Measurements from ENCODE around the gene UBE2S. TPM values are rescaled to one million over a fixed set of nuclear protein-coding genes. Genes with fewer than 3 reads are reported as not detected.

The UBE2S gene
- polyA plus RNA-seq, 1 donor (not counting 4 experiments of a cell fraction or from before 2014, with no cell fraction given): 31.8 TPM

DNA sequence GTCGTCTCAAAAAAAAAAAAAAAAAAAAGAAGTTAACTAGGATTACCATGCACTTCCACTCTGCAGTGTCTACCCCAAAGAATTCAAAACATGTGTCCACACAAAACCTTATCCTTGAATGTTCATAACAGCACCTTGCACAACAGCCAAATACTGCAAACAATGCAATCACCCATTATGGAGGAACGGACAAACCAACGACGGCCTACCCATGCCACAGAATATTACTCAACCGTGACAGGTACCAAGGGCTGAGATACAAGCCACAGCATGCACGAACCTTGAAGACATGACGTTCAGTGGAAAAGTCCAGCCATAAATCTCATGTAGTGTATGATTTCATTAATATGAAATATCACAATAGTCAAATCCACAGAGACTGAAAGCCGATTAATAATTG, 38.5 kb upstream of the UBE2S start:
- dilution Hi-C loops (cut with MboI; ENCODE audit: extremely low pct_ligation_motif_present, low sequenced_read_pairs): no loop called here
- peaks cover 5% of the 10 kb centered on the region for H4K20me1 ChIP-seq (ENCODE audit: control insufficient read depth, extremely low read depth, insufficient read depth, low read length)
- DNase-seq (ENCODE audit: low read depth, low spot score) (peak; percentile 66), FAIRE-seq (peak; percentile 81)
- H3K79me2 ChIP-seq (ENCODE audit: control insufficient read depth, insufficient read depth, low read length): no peaks in the 10 kb centered on the region
- no peaks in the 10 kb centered on the region for H3K9me1 ChIP-seq (ENCODE audit: control insufficient read depth, extremely low read depth, insufficient read depth, low read length)
- H3K9ac ChIP-seq (ENCODE audit: control insufficient read depth, extremely low read depth, insufficient read depth, low read length): no peak overlapping the region
- H3K27me3 ChIP-seq (ENCODE audit: control insufficient read depth, extremely low read depth, insufficient read depth, low read length): peaks cover 56% of the 10 kb centered on the region
- H3K9me3 ChIP-seq (ENCODE audit: control insufficient read depth, low read depth, low read length): no peaks in the 10 kb centered on the region
- H3K4me2 ChIP-seq (ENCODE audit: control insufficient read depth, extremely low read depth, insufficient read depth, low read depth, low read length): peak overlapping the region; percentile 67
- peaks cover 28% of the 10 kb centered on the region for H3K4me1 ChIP-seq (ENCODE audit: control insufficient read depth, extremely low read depth, insufficient read depth, low read length)
- H2AFZ ChIP-seq (ENCODE audit: control insufficient read depth, low read length): no peak overlapping the region
- no peak for TF ChIP-seq EZH2 (IDR thresholded peaks at IDR 0.05; ENCODE audit: low read length)
- TF ChIP-seq, protein P1, sequence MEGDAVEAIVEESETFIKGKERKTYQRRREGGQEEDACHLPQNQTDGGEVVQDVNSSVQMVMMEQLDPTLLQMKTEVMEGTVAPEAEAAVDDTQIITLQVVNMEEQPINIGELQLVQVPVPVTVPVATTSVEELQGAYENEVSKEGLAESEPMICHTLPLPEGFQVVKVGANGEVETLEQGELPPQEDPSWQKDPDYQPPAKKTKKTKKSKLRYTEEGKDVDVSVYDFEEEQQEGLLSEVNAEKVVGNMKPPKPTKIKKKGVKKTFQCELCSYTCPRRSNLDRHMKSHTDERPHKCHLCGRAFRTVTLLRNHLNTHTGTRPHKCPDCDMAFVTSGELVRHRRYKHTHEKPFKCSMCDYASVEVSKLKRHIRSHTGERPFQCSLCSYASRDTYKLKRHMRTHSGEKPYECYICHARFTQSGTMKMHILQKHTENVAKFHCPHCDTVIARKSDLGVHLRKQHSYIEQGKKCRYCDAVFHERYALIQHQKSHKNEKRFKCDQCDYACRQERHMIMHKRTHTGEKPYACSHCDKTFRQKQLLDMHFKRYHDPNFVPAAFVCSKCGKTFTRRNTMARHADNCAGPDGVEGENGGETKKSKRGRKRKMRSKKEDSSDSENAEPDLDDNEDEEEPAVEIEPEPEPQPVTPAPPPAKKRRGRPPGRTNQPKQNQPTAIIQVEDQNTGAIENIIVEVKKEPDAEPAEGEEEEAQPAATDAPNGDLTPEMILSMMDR (optimal IDR thresholded peaks at IDR 0.05 in 1 of 3, IDR thresholded peaks at IDR 0.05 in 1 of 3, conservative IDR thresholded peaks at IDR 0.05 in 1 of 3; ENCODE audit: extremely low read depth in 1 of 3, insufficient read depth in 2 of 3, low read length in 3 of 3): no peak
- H3K4me3 ChIP-seq (ENCODE audit: control insufficient read depth in 2 of 3, extremely low read depth in 1 of 3, insufficient read depth in 2 of 3, low read depth in 1 of 3, low read length in 3 of 3): no peak overlapping the region
- no peaks in the 10 kb centered on the region for H3K36me3 ChIP-seq (ENCODE audit: control insufficient read depth in 2 of 2, extremely low read depth in 1 of 2, insufficient read depth in 2 of 2, low read length in 2 of 2)
- H3K27ac ChIP-seq (ENCODE audit: control insufficient read depth, insufficient read depth, low read length): no peak overlapping the region

DNA sequence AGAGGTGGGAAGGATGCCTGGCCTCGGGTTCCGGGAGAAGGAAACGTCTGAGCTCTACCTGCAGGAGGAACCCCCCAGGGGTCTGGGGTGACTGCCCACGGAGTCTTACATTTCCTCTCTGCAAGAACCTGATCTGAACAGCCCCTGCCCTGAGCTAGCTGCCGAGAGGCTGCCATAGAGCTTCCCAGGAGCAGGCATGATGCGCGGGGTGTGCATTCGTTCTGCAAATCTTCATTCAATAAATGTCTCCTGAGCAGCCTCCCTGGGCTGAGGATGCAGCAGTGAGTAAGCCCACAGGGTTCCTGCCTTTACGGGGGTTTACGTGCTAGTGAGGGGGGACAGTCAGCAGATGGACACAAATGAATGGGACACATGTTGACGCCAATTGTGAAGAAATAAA, 37.1 kb upstream of the UBE2S start:
- dilution Hi-C loops (cut with MboI; ENCODE audit: extremely low pct_ligation_motif_present, low sequenced_read_pairs): no loop called here
- TF ChIP-seq, protein P1 (optimal IDR thresholded peaks at IDR 0.05 in 1 of 3, IDR thresholded peaks at IDR 0.05 in 1 of 3, conservative IDR thresholded peaks at IDR 0.05 in 1 of 3; ENCODE audit: extremely low read depth in 1 of 3, insufficient read depth in 2 of 3, low read length in 3 of 3): no peak
- no peak for TF ChIP-seq EZH2 (IDR thresholded peaks at IDR 0.05; ENCODE audit: low read length)
- Histone ChIP-seq H3K4me1 (ENCODE audit: control insufficient read depth, extremely low read depth, insufficient read depth, low read length) (peaks cover 28% of the 10 kb centered on the region), H3K9me1 (ENCODE audit: control insufficient read depth, extremely low read depth, insufficient read depth, low read length) (no peaks in the 10 kb centered on the region), H3K4me2 (ENCODE audit: control insufficient read depth, extremely low read depth, insufficient read depth, low read depth, low read length) (no peak overlapping the region), H3K27me3 (ENCODE audit: control insufficient read depth, extremely low read depth, insufficient read depth, low read length) (peaks cover 54% of the 10 kb centered on the region), H3K79me2 (ENCODE audit: control insufficient read depth, insufficient read depth, low read length) (no peaks in the 10 kb centered on the region), H3K27ac (ENCODE audit: control insufficient read depth, insufficient read depth, low read length) (no peak overlapping the region), H4K20me1 (ENCODE audit: control insufficient read depth, extremely low read depth, insufficient read depth, low read length) (peaks cover 5% of the 10 kb centered on the region), H2AFZ (ENCODE audit: control insufficient read depth, low read length) (no peak overlapping the region), H3K9me3 (ENCODE audit: control insufficient read depth, low read depth, low read length) (no peaks in the 10 kb centered on the region), H3K36me3 (ENCODE audit: control insufficient read depth in 2 of 2, extremely low read depth in 1 of 2, insufficient read depth in 2 of 2, low read length in 2 of 2) (no peaks in the 10 kb centered on the region), H3K9ac (ENCODE audit: control insufficient read depth, extremely low read depth, insufficient read depth, low read length) (no peak overlapping the region), H3K4me3 (ENCODE audit: control insufficient read depth in 2 of 3, extremely low read depth in 1 of 3, insufficient read depth in 2 of 3, low read depth in 1 of 3, low read length in 3 of 3) (no peak overlapping the region)
- no peak for DNase-seq (ENCODE audit: low read depth, low spot score)
- FAIRE-seq: no peak

All from keratinocyte (primary cell).